Endothelial cell of umbilical vein (primary cell): Measurements from ENCODE around the gene MSI1. TPM values are rescaled to one million over a fixed set of nuclear protein-coding genes. Genes with fewer than 3 reads are reported as not detected.
A peak's percentile ranks its signal among the peaks of the same experiment; 100 is the strongest.

Source experiments
- BruUV-seq: library from RNA; stranded (reverse); fragments of 400-500 nt; replicated peaks from 2 replicates; lab custom pipeline; 2021; lab: Mats Ljungman, UMichigan
- CTCF ChIA-PET: fragments of 300-600, 350-600 bp; sonication (Branson Sonifier 250); formaldehyde crosslinking; loops from one replicate; lab custom pipeline; 2021; ENCODE audit warnings: antibody characterized with exemption, inconsistent platforms; lab: Charles Lee
- POLR2A ChIA-PET: fragments of 300-600, 350-600 bp; sonication (Branson Sonifier 250); formaldehyde crosslinking; loops from one replicate; lab custom pipeline; 2021; ENCODE audit warnings: antibody characterized with exemption, inconsistent platforms; lab: Charles Lee
- DNase-seq: peaks from one replicate; pipeline ENCODE4 v3.0.0-alpha.2; 2011; ENCODE audit warnings: low read depth, low spot score
- FAIRE-seq: peaks from 2 replicates; lab custom pipeline; 2011; peaks lifted over from hg19 to GRCh38; lab: Jason Lieb, UNC
- H2AFZ ChIP-seq: 2 replicates; pipeline ENCODE4 v1.6.0; 2012; ENCODE audit warnings: low read depth, low read length, control low read depth, inconsistent platforms
- H3K27ac ChIP-seq: 2 replicates; pipeline ENCODE4 v1.5.1; 2011; ENCODE audit warnings: low read depth, mild to moderate bottlenecking, control low read depth, low read length, moderate library complexity; ENCODE audit not compliant: insufficient read depth
- H3K27me3 ChIP-seq, 2 experiments: 2 replicates each; pipeline versions ENCODE4 v1.6.0 to v1.6.1; 2011; ENCODE audit warnings: low read length in 2 of 2, mixed read lengths in 1 of 2; ENCODE audit not compliant: control insufficient read depth in 2 of 2, insufficient read depth in 2 of 2
- H3K36me3 ChIP-seq, 2 experiments: 2 replicates in 1 of 2; 3 replicates in 1 of 2; pipeline ENCODE4 v1.5.1; 2011; ENCODE audit warnings: low read length in 2 of 2, mild to moderate bottlenecking in 1 of 2, moderate library complexity in 1 of 2; ENCODE audit not compliant: control insufficient read depth in 2 of 2, insufficient read depth in 2 of 2; ENCODE audit errors: extremely low read depth in 1 of 2
- H3K4me1 ChIP-seq: 3 replicates; pipeline ENCODE4 v1.5.1; 2011; ENCODE audit warnings: mild to moderate bottlenecking, low read length; ENCODE audit not compliant: control insufficient read depth, insufficient read depth; ENCODE audit errors: extremely low read depth
- H3K4me2 ChIP-seq: 2 replicates; pipeline ENCODE4 v1.6.1; 2011; ENCODE audit warnings: low read length, control low read depth, mixed read lengths; ENCODE audit not compliant: insufficient read depth
- H3K4me3 ChIP-seq, 3 experiments: fragments of 200-600 bp in 1 of 3; sonication (generic), shearing (Covaris generic) in 1 of 3; replicated peaks in 1 of 3; 2 replicates each; pipeline ENCODE4 v1.5.1; 2011 to 2016; ENCODE audit warnings: control low read depth in 3 of 3, low read length in 3 of 3, mild to moderate bottlenecking in 2 of 3, inconsistent platforms in 1 of 3, low read depth in 1 of 3, moderate library complexity in 1 of 3; ENCODE audit not compliant: insufficient read depth in 1 of 3
- H3K79me2 ChIP-seq: 2 replicates; pipeline ENCODE4 v1.6.0; 2012; ENCODE audit warnings: low read length, inconsistent platforms; ENCODE audit not compliant: control insufficient read depth, insufficient read depth
- H3K9ac ChIP-seq: replicated peaks from 2 replicates; pipeline ENCODE3; 2011; ENCODE audit warnings: low read length, control low read depth; ENCODE audit not compliant: insufficient read depth; ENCODE audit errors: extremely low read depth
- H3K9me1 ChIP-seq: replicated peaks from 3 replicates; pipeline ENCODE4 v1.6.0; 2011; ENCODE audit warnings: mild to moderate bottlenecking, low read length; ENCODE audit not compliant: control insufficient read depth, insufficient read depth; ENCODE audit errors: extremely low read depth
- H3K9me3 ChIP-seq: replicated peaks from 2 replicates; pipeline ENCODE4 v1.5.1; 2012; ENCODE audit warnings: low read length, inconsistent platforms; ENCODE audit not compliant: control insufficient read depth, insufficient read depth
- H4K20me1 ChIP-seq: replicated peaks from 2 replicates; pipeline ENCODE3; 2011; ENCODE audit warnings: mild to moderate bottlenecking, low read length; ENCODE audit not compliant: control insufficient read depth, insufficient read depth; ENCODE audit errors: extremely low read depth
- CTCF ChIP-seq, 2 donors: IDR thresholded peaks; 1 replicate in 1 of 2; 2 replicates in 1 of 2; pipeline ENCODE4 v1.5.1; 2011; ENCODE audit warnings: low read length in 2 of 2, mild to moderate bottlenecking in 2 of 2, moderate library complexity in 2 of 2, control low read depth in 1 of 2, inconsistent platforms in 1 of 2, low read depth in 1 of 2; ENCODE audit not compliant: insufficient read depth in 1 of 2; ENCODE audit errors: extremely low read depth in 1 of 2
- EZH2 ChIP-seq: IDR thresholded peaks from 2 replicates; pipeline ENCODE4 v1.6.1; 2012; ENCODE audit warnings: borderline replicate concordance, low read depth, mild to moderate bottlenecking, moderate library complexity, low read length, inconsistent platforms; ENCODE audit not compliant: severe bottlenecking
- FOS ChIP-seq: IDR thresholded peaks from 2 replicates; pipeline ENCODE4 v1.6.1; 2011; ENCODE audit warnings: mild to moderate bottlenecking, low read length, moderate library complexity, borderline replicate concordance; ENCODE audit not compliant: insufficient read depth
- GATA2 ChIP-seq: IDR thresholded peaks from 2 replicates; pipeline ENCODE4 v1.7.0; 2011; ENCODE audit warnings: low read depth, mild to moderate bottlenecking, moderate library complexity, mixed read lengths, low read length; ENCODE audit not compliant: insufficient read length, insufficient read depth
- JUN ChIP-seq: IDR thresholded peaks from 2 replicates; pipeline ENCODE4 v1.6.1; 2011; ENCODE audit warnings: borderline replicate concordance, low read depth; ENCODE audit not compliant: insufficient read length, insufficient read depth
- MYC ChIP-seq: IDR thresholded peaks from one replicate; pipeline ENCODE4 v1.6.1; 2011; ENCODE audit warnings: mild to moderate bottlenecking, low read depth, low read length
- POLR2A ChIP-seq: IDR thresholded peaks from 2 replicates; pipeline ENCODE4 v1.6.1; 2012; ENCODE audit warnings: low read depth, mild to moderate bottlenecking, control low read depth, low read length
- POLR2AphosphoS5 ChIP-seq: IDR thresholded peaks from 2 replicates; pipeline ENCODE4 v1.6.1; 2012; ENCODE audit warnings: low read depth, mild to moderate bottlenecking, control low read depth, low read length, moderate library complexity; ENCODE audit not compliant: insufficient read depth
- dilution Hi-C: fragments of 300-500 bp; cut with MboI; formaldehyde crosslinking; loops from one replicate; pipeline ENCODE4 v1.15.0; 2019; ENCODE audit warnings: low sequenced_read_pairs; ENCODE audit not compliant: extremely low pct_ligation_motif_present
- intact Hi-C: fragments of 100-400 bp; cut with micrococcal nuclease; formaldehyde crosslinking; loops from one replicate; pipeline ENCODE4 v1.10.0; 2022
- polyA plus RNA-seq, 4 experiments: library from polyadenylated mRNA; depleted of rRNA in 3 of 4; stranded (reverse) in 3 of 4; unstranded in 1 of 4; fragments of >200 nt; gene quantifications; 2 replicates each; pipeline versions ENCODE4 v1.2.1 to v1.2.3, GENCODE V29; 2011 to 2012; ENCODE audit warnings: missing spikeins in 1 of 4
- total RNA-seq: library from RNA; stranded (reverse); gene quantifications from 2 replicates; pipeline ENCODE4 v1.2.3, GENCODE V29; 2021
- TF ChIP-seq, protein P1 (sequence below): IDR thresholded peaks from 2 replicates; pipeline ENCODE4 v1.6.1; 2011; ENCODE audit not compliant: insufficient read depth, insufficient read length

The MSI1 gene
- total and polyA plus RNA-seq, 2 donors (not counting 3 experiments of a cell fraction or from before 2014, with no cell fraction given) = 0.01 TPM; not detected in 1

GRCh38 chr12:120406069-120406468, 37.1 kb upstream of the MSI1 start:
- Histone ChIP-seq H2AFZ (no peak overlapping the region), H3K9me3 (no peaks in the 10 kb centered on the region), H3K9me1 (no peaks in the 10 kb centered on the region), H4K20me1 (no peaks in the 10 kb centered on the region), H3K4me3 (no peak overlapping the region), H3K4me1 (no peaks in the 10 kb centered on the region), H3K27me3 (peaks cover 0 to 1% of the 10 kb centered on the region in 2 experiments), H3K36me3 (no peaks in the 10 kb centered on the region), H3K79me2 (no peaks in the 10 kb centered on the region), H3K4me2 (no peak overlapping the region), H3K9ac (no peak overlapping the region), H3K27ac (no peak overlapping the region)
- POLR2A ChIA-PET = no interaction called here
- no peak for FAIRE-seq
- CTCF ChIA-PET = no interaction called here
- BruUV-seq = no TSS peak
- TF ChIP-seq FOS (no peak), MYC (no peak), CTCF (IDR thresholded peaks at IDR 0.05; ENCODE audit: extremely low read depth in 1 of 2, insufficient read depth in 1 of 2, low read depth in 1 of 2, low read length in 2 of 2) (no peak), POLR2AphosphoS5 (no peak), POLR2A (no peak), EZH2 (no peak), JUN (no peak), GATA2 (no peak)
- TF ChIP-seq, protein P1, sequence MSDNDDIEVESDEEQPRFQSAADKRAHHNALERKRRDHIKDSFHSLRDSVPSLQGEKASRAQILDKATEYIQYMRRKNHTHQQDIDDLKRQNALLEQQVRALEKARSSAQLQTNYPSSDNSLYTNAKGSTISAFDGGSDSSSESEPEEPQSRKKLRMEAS = no peak
- intact Hi-C loops (no loop called here), dilution Hi-C loops (no loop called here)
- DNase-seq = peak; percentile 5
